GM10847 (cell line): Measurements from ENCODE around the gene SHANK1.

Source experiments
- POLR2A ChIP-seq: IDR thresholded peaks from 2 replicates; pipeline ENCODE4 v1.6.1; 2011; ENCODE audit not compliant: insufficient read length; ENCODE audit errors: extremely low read depth

Gene SHANK1

GRCh38 chr19:50657712-50658440, 61.7 kb downstream of the SHANK1 start:
- no peak for TF ChIP-seq POLR2A

- TF ChIP-seq POLR2A, result no peak
Measured at GRCh38 chr19:50657222-50657669, 62.4 kb downstream of the SHANK1 start.

GRCh38 chr19:50654882-50655281, 64.7 kb downstream of the SHANK1 start:
- no peak for TF ChIP-seq POLR2A

- no peak for TF ChIP-seq POLR2A
Measured at GRCh38 chr19:50652722-50653121, 66.9 kb downstream of the SHANK1 start.

- no peak for TF ChIP-seq POLR2A
Measured at GRCh38 chr19:50651174-50651573, 68.4 kb downstream of the SHANK1 start.

GRCh38 chr19:50649433-50650391, 69.9 kb downstream of the SHANK1 start, which contains the start of gene C19orf81:
C19orf81 (plus strand) TSS chr19:50649445; CDS start chr19:50649445, 0 bp downstream.
- no peak for TF ChIP-seq POLR2A

GRCh38 chr19:50648659-50649058, 70.9 kb downstream of the SHANK1 start:
- TF ChIP-seq POLR2A, result no peak

GRCh38 chr19:50647879-50648615, 71.6 kb downstream of the SHANK1 start:
- no peak for TF ChIP-seq POLR2A

- no peak for TF ChIP-seq POLR2A
Measured at GRCh38 chr19:50646074-50646807, 73.4 kb downstream of the SHANK1 start.

- no peak for TF ChIP-seq POLR2A
Measured at GRCh38 chr19:50645107-50645506, 74.5 kb downstream of the SHANK1 start.

- no peak for TF ChIP-seq POLR2A
Measured at GRCh38 chr19:50644315-50644915, 75.2 kb downstream of the SHANK1 start.

- no peak for TF ChIP-seq POLR2A
Measured at GRCh38 chr19:50640368-50640767, 79.2 kb downstream of the SHANK1 start.

- no peak for TF ChIP-seq POLR2A
Measured at GRCh38 chr19:50639121-50640112, 80.2 kb downstream of the SHANK1 start, which contains the start of gene SYT3. SYT3 (minus strand) TSS chr19:50639881; CDS start chr19:50637411, 2,470 bp downstream.
